ENCODE results near the gene PAM16.
"Not testable (repeated sequence)": the region's sequence is repeated elsewhere in the genome, so short reads cannot be mapped to it uniquely, and the experiment has no call there.

DNA sequence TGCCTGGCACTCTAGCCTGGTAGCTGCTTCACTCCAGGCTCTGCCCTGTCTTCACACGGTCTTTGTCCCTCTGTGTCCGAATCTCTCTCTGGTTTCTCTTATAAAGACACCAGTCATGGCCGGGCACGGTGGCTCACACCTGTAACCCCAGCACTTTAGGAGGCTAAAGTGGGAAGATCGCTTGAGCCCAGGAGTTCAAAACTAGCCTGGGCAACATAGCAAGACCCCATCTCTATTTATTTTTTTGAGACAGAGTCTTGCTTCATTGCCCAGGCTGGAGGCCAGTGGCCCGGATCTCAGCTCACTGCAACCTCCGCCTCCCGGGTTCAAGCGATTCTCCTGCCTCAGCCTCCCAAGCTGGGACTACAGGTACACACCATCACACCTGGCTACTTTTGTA, 17.4 kb downstream of the PAM16 start:
- TF ChIP-seq POLR2A (IDR thresholded peaks at IDR 0.05): not testable (repeated sequence)
- TF ChIP-seq, protein P1, sequence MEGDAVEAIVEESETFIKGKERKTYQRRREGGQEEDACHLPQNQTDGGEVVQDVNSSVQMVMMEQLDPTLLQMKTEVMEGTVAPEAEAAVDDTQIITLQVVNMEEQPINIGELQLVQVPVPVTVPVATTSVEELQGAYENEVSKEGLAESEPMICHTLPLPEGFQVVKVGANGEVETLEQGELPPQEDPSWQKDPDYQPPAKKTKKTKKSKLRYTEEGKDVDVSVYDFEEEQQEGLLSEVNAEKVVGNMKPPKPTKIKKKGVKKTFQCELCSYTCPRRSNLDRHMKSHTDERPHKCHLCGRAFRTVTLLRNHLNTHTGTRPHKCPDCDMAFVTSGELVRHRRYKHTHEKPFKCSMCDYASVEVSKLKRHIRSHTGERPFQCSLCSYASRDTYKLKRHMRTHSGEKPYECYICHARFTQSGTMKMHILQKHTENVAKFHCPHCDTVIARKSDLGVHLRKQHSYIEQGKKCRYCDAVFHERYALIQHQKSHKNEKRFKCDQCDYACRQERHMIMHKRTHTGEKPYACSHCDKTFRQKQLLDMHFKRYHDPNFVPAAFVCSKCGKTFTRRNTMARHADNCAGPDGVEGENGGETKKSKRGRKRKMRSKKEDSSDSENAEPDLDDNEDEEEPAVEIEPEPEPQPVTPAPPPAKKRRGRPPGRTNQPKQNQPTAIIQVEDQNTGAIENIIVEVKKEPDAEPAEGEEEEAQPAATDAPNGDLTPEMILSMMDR (IDR thresholded peaks at IDR 0.05): not testable (repeated sequence)
